BJ (cell line): Measurements from ENCODE around the gene GTF3C1. TPM values are rescaled to one million over a fixed set of nuclear protein-coding genes. Genes with fewer than 3 reads are reported as not detected.

Experiments used
- CTCF ChIA-PET: fragments of 350-600 bp; formaldehyde crosslinking; extraction: SDS; loops from one replicate; lab custom pipeline; 2021; ENCODE audit warnings: antibody characterized with exemption, inconsistent platforms; lab: Yijun Ruan, JAX
- POLR2A ChIA-PET: fragments of 300-600 bp; sonication (Branson Sonifier 250); formaldehyde crosslinking; extraction: SDS; loops from one replicate; lab custom pipeline; 2021; ENCODE audit warnings: antibody characterized with exemption; lab: Charles Lee
- DNase-seq: peaks from one replicate; pipeline ENCODE4 v3.0.0-alpha.2; 2011; ENCODE audit warnings: low read depth
- H3K27me3 ChIP-seq: 2 replicates; pipeline ENCODE4 v1.6.0; 2011; ENCODE audit warnings: low read length; ENCODE audit not compliant: control insufficient read depth, insufficient read depth
- H3K36me3 ChIP-seq: 2 replicates; pipeline ENCODE4 v1.5.1; 2011; ENCODE audit warnings: low read length; ENCODE audit not compliant: control insufficient read depth, insufficient read depth
- H3K4me3 ChIP-seq: 2 replicates; pipeline ENCODE4 v1.5.1; 2011; ENCODE audit warnings: low read depth, mild to moderate bottlenecking, control low read depth, low read length
- polyA minus RNA-seq: library from RNA; depleted of rRNA, polyadenylated mRNA; stranded (reverse); fragments of >200 nt; gene quantifications from 2 replicates; pipeline ENCODE4 v1.2.3, GENCODE V29; 2011; rRNA and poly(A)+ RNA removed
- polyA plus RNA-seq: library from polyadenylated mRNA; depleted of rRNA; stranded (reverse); fragments of >200 nt; gene quantifications from 2 replicates; pipeline ENCODE4 v1.2.3, GENCODE V29; 2011; rRNA removed
- TF ChIP-seq, protein P1 (sequence below): IDR thresholded peaks from 2 replicates; pipeline ENCODE4 v1.5.1; 2011; ENCODE audit warnings: low read depth, mild to moderate bottlenecking, control low read depth, inconsistent platforms, low read length, moderate library complexity; ENCODE audit not compliant: insufficient read depth

The GTF3C1 gene, protein sequence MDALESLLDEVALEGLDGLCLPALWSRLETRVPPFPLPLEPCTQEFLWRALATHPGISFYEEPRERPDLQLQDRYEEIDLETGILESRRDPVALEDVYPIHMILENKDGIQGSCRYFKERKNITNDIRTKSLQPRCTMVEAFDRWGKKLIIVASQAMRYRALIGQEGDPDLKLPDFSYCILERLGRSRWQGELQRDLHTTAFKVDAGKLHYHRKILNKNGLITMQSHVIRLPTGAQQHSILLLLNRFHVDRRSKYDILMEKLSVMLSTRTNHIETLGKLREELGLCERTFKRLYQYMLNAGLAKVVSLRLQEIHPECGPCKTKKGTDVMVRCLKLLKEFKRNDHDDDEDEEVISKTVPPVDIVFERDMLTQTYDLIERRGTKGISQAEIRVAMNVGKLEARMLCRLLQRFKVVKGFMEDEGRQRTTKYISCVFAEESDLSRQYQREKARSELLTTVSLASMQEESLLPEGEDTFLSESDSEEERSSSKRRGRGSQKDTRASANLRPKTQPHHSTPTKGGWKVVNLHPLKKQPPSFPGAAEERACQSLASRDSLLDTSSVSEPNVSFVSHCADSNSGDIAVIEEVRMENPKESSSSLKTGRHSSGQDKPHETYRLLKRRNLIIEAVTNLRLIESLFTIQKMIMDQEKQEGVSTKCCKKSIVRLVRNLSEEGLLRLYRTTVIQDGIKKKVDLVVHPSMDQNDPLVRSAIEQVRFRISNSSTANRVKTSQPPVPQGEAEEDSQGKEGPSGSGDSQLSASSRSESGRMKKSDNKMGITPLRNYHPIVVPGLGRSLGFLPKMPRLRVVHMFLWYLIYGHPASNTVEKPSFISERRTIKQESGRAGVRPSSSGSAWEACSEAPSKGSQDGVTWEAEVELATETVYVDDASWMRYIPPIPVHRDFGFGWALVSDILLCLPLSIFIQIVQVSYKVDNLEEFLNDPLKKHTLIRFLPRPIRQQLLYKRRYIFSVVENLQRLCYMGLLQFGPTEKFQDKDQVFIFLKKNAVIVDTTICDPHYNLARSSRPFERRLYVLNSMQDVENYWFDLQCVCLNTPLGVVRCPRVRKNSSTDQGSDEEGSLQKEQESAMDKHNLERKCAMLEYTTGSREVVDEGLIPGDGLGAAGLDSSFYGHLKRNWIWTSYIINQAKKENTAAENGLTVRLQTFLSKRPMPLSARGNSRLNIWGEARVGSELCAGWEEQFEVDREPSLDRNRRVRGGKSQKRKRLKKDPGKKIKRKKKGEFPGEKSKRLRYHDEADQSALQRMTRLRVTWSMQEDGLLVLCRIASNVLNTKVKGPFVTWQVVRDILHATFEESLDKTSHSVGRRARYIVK (N-terminal part only)
- polyA plus RNA-seq, result 22.8 and 35.8 TPM in 2 replicates
- polyA minus RNA-seq, result 59.6 and 72.5 TPM in 2 replicates

DNA sequence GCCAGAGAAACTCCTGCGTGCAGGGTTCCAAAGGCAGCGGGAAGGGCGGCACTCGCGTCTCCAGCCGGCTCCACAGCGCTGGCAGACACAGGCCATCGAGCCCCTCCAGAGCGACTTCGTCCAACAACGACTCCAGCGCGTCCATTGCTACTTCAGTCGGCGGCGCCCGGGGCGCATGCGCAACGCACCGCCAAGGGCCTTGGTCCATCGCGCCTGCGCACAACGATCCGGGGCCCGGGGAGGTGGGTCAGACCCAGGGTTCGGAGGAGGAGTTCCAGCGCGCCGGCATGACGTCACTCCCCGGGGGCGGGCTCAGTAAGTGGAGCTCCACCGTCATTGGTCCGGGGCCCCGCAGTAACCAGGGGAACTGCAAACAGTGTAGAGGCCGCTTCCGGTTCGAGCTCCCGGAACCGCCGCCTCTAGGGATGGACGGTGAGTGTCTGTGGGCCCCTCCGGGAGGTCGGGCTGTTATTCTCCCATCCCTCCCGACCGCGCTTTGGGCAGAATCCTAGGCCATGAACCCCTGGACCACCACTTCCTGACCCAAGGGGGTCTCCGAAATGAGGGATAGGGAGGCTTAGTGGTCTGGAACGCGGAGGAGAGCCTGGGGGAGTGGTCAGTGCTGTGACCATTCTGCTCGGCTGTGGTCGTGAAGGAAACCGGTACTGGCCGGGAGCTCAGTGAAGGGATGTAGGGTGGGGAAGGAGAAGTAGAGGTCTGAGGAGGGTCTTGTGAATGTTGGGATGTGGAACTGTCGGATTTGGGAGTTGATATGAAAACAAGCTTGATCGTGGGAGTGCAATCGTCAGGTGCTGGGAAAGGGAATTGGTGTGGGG lies at the start of gene GTF3C1, which contains the start of gene KATNIP:
Gene GTF3C1, minus strand, starts transcription at position 168 of the 836 bp plus-strand sequence. Its CDS starts 23 bp downstream, at position 145.
Gene KATNIP, plus strand, starts transcription at position 399 of the 836 bp plus-strand sequence. Its CDS starts 27 bp downstream, at position 426.
- Histone ChIP-seq H3K36me3 (no peaks in the 10 kb centered on the region; the same call in 1 of the 2 replicates), H3K27me3 (no peaks in the 10 kb centered on the region), H3K4me3 (peak within 1 kb of the TSS; percentile 82)
- ChIA-PET POLR2A (interaction anchor here (0.7 kb wide), 1 partner anchor 647 kb away, joined by 4 read pairs; no protein-coding TSS in a partner anchor), CTCF (interaction anchor here (0.6 to 1.0 kb wide), 3 partner anchors 29 to 67 kb away, joined by 3 to 4 read pairs (median 3); no protein-coding TSS in a partner anchor)
- peak; percentile 88 for DNase-seq
- TF ChIP-seq, protein P1, sequence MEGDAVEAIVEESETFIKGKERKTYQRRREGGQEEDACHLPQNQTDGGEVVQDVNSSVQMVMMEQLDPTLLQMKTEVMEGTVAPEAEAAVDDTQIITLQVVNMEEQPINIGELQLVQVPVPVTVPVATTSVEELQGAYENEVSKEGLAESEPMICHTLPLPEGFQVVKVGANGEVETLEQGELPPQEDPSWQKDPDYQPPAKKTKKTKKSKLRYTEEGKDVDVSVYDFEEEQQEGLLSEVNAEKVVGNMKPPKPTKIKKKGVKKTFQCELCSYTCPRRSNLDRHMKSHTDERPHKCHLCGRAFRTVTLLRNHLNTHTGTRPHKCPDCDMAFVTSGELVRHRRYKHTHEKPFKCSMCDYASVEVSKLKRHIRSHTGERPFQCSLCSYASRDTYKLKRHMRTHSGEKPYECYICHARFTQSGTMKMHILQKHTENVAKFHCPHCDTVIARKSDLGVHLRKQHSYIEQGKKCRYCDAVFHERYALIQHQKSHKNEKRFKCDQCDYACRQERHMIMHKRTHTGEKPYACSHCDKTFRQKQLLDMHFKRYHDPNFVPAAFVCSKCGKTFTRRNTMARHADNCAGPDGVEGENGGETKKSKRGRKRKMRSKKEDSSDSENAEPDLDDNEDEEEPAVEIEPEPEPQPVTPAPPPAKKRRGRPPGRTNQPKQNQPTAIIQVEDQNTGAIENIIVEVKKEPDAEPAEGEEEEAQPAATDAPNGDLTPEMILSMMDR, result no peak

DNA sequence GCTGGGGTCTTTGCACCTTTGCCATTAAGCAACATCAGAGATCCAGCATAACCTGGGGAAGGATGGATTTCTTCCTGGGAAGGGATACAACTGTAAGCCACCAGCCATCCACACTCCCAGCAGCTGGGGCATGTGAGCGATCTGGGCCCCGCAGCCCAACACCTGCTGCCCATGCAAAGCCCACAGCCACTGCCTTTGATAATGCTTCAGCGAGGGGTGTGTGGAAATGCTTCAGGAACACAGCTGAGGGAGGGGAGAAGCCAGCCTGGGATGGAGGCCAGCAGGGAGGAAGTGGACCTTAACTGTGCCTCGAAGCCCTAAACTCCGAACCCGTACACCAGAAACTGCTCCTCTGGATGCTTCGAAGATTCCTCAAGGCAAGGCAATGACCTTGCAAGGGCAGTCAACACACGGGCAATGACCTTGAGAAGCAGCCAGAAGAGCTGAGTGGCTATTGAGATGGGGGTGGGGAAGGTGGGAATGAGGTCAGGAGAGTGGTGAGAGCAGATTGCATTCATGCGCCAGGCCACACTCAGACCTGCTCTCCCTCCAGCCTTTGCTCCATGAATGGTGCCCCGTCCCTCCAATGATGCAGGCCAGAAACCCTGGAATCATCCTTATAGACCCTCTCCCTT lies 49.3 kb upstream of the GTF3C1 start:
- Histone ChIP-seq H3K27me3 (no peaks in the 10 kb centered on the region), H3K36me3 (no peaks in the 10 kb centered on the region; the same call in 1 of the 2 replicates), H3K4me3 (no peak overlapping the region)
- ChIA-PET CTCF (interaction anchor here (1.2 kb wide), 1 partner anchor 35 kb away, joined by 3 read pairs; no protein-coding TSS in a partner anchor), POLR2A (no interaction called here)
- TF ChIP-seq, protein P1, result no peak
- DNase-seq, result no peak

DNA sequence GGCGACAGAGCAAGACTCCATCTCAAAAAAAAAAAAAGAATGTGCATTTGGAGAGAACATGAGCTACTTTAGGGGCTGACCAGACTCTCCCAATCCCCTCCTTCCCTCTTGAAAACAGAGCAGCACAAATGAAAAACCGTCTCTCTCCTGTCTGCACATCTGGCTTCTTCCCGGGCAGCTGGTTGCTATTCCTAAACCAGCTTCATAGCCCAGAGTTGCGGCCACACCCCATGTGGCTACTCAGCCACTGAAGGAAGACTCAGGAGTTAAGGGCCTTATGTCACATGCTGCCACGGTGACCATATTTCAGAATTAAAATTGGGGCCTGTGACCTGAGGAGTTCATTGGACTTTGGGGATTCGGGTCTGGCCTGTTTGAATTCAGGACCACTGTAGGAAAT lies 48.5 kb upstream of the GTF3C1 start:
- H3K27me3 ChIP-seq, result no peaks in the 10 kb centered on the region
- ChIA-PET POLR2A (no interaction called here), CTCF (interaction anchor here (1.2 to 1.3 kb wide), 2 partner anchors 11 to 34 kb away, joined by 3 read pairs; no protein-coding TSS in a partner anchor)
- no peaks in the 10 kb centered on the region; the same call in 1 of the 2 replicates for H3K36me3 ChIP-seq
- DNase-seq, result no peak
- no peak overlapping the region for H3K4me3 ChIP-seq
- TF ChIP-seq, protein P1, result no peak

DNA sequence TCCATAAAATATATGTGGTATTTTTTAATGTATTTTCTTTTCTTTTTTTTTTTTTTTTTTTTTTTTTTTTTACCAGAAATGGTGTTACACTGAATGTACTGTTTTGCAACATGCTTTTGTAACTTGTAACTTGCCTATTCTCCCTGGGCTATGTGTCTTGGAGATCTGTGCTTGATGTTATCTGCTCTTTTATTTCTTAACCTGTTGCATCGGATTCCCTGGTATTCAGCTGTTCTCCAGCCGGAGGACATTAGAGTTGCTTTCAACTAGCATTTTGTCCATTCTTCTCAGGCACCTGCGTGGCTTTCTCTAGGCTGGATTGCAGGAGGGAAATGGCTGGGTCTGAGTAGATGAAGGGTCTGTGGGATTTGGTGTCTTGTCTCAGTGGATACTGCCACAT lies 47.6 kb upstream of the GTF3C1 start:
- ChIA-PET POLR2A (no interaction called here), CTCF (interaction anchor here (1.1 to 1.3 kb wide), 2 partner anchors 8 to 10 kb away, joined by 3 read pairs; no protein-coding TSS in a partner anchor)
- no peak for DNase-seq
- TF ChIP-seq, protein P1, result no peak
- no peak overlapping the region for H3K4me3 ChIP-seq
- no peaks in the 10 kb centered on the region; the same call in 1 of the 2 replicates for H3K36me3 ChIP-seq
- H3K27me3 ChIP-seq, result no peaks in the 10 kb centered on the region
